ENCODE results near the gene CRELD2.

GRCh38 chr22:49869086-49869830 lies 49.2 kb upstream of the CRELD2 start:
- no peak for TF ChIP-seq EZH2 (IDR thresholded peaks at IDR 0.05)
- no peak for TF ChIP-seq POLR2AphosphoS5 (IDR thresholded peaks at IDR 0.05; ENCODE audit: borderline replicate concordance, low read depth, low read length)
- TF ChIP-seq FOXP2 (optimal IDR thresholded peaks at IDR 0.05; ENCODE audit: control extremely low read depth, extremely low read length, insufficient read depth), result no peak

Measured in SK-N-MC (cell line).